B cell (primary cell): ENCODE results near the gene BORCS8. TPM values are rescaled to one million over a fixed set of nuclear protein-coding genes. Genes with fewer than 3 reads are reported as not detected.

Experiments used
- ATAC-seq: fragments of 200-7000 bp; cut with Tn5 transposase; one replicate; pipeline ENCODE4 v1.10.0; 2021; ENCODE audit warnings: low read depth, mild to moderate bottlenecking, moderate number of reproducible peaks, moderate library complexity
- CTCF ChIA-PET: fragments of 350-600 bp; sonication (Branson Sonifier 250); formaldehyde crosslinking; loops from one replicate; lab custom pipeline; 2021; ENCODE audit warnings: antibody characterized with exemption, inconsistent platforms; lab: Charles Lee
- POLR2A ChIA-PET: fragments of 350-600 bp; sonication (Branson Sonifier 250); formaldehyde crosslinking; loops from one replicate; lab custom pipeline; 2021; ENCODE audit warnings: antibody characterized with exemption; lab: Charles Lee
- DNase-seq: peaks from one replicate; pipeline ENCODE4 v3.0.0; 2013
- H2AFZ ChIP-seq: 2 replicates; pipeline ENCODE4 v1.6.1; 2012; ENCODE audit warnings: mild to moderate bottlenecking, low read depth, low read length; ENCODE audit not compliant: insufficient read depth, poor library complexity, severe bottlenecking
- H3K27ac ChIP-seq, 2 donors: 1 replicate in 1 of 2; 2 replicates in 1 of 2; pipeline ENCODE4 v1.5.1; 2012 to 2013; ENCODE audit warnings: low read length in 2 of 2, mild to moderate bottlenecking in 2 of 2, moderate library complexity in 1 of 2
- H3K27me3 ChIP-seq, 4 experiments: fragments of 200-600 bp in 1 of 4; sonication (generic) in 1 of 4; replicated peaks in 1 of 4; 1 replicate in 2 of 4; 2 replicates in 2 of 4; pipeline versions ENCODE4 v1.6.1 to v1.7.0; 2013 to 2016; ENCODE audit warnings: low read length in 3 of 4, mild to moderate bottlenecking in 2 of 4, mixed read lengths in 1 of 4, moderate library complexity in 1 of 4; ENCODE audit not compliant: insufficient read depth in 4 of 4, control insufficient read depth in 3 of 4; ENCODE audit errors: control extremely low read depth in 1 of 4
- H3K36me3 ChIP-seq, 2 experiments: replicated peaks in 1 of 2; 1 replicate in 1 of 2; 2 replicates in 1 of 2; pipeline versions ENCODE4 v1.6.1 to v1.7.1; 2013; ENCODE audit warnings: low read length in 1 of 2; ENCODE audit not compliant: insufficient read depth in 2 of 2, control insufficient read depth in 1 of 2; ENCODE audit errors: control extremely low read depth in 1 of 2, extremely low read depth in 1 of 2
- H3K4me1 ChIP-seq, 2 donors: fragments of 200-600 bp in 1 of 2; sonication (generic) in 1 of 2; 1 replicate in 1 of 2; 2 replicates in 1 of 2; pipeline versions ENCODE4 v1.5.1 to v1.6.1; 2013 to 2017; ENCODE audit warnings: low read length in 2 of 2; ENCODE audit not compliant: control insufficient read depth in 2 of 2, insufficient read depth in 2 of 2
- H3K4me2 ChIP-seq: replicated peaks from 2 replicates; pipeline ENCODE3; 2012; ENCODE audit warnings: mild to moderate bottlenecking, low read depth, low read length; ENCODE audit not compliant: poor library complexity, severe bottlenecking
- H3K4me3 ChIP-seq, 5 experiments: fragments of 200-600 bp in 1 of 5; sonication (generic) in 1 of 5; 1 replicate in 3 of 5; 2 replicates in 2 of 5; pipeline versions ENCODE4 v1.5.1 to v1.7.0; 2011 to 2016; ENCODE audit warnings: low read length in 4 of 5, mild to moderate bottlenecking in 4 of 5, low read depth in 2 of 5, control low read depth in 1 of 5, moderate library complexity in 1 of 5; ENCODE audit not compliant: insufficient read depth in 1 of 5; ENCODE audit errors: control extremely low read depth in 1 of 5, extremely low read depth in 1 of 5
- H3K79me2 ChIP-seq: fragments of 200-600 bp; sonication (generic); one replicate; pipeline ENCODE4 v1.6.0; 2016; ENCODE audit warnings: low read length; ENCODE audit not compliant: control insufficient read depth, insufficient read depth
- H3K9ac ChIP-seq: fragments of 200-600 bp; sonication (generic); 2 replicates; pipeline ENCODE4 v1.6.1; 2017; ENCODE audit warnings: mild to moderate bottlenecking, low read length, moderate library complexity
- H3K9me3 ChIP-seq, 3 donors: one replicate each; pipeline versions ENCODE4 v1.6.1 to v1.7.1; 2013; ENCODE audit warnings: low read length in 2 of 3; ENCODE audit not compliant: control insufficient read depth in 2 of 3, insufficient read depth in 1 of 3; ENCODE audit errors: control extremely low read depth in 1 of 3
- H4K20me1 ChIP-seq: 2 replicates; pipeline ENCODE4 v1.6.0; 2012; ENCODE audit warnings: mild to moderate bottlenecking, low read length; ENCODE audit not compliant: insufficient read depth, control insufficient read depth, poor library complexity, severe bottlenecking
- H3K27ac Mint-ChIP-seq: one replicate; pipeline ENCODE4 v1.8.0; 2021; ENCODE audit warnings: mixed read lengths
- H3K27me3 Mint-ChIP-seq: one replicate; pipeline ENCODE4 v1.8.0; 2021; ENCODE audit warnings: mixed read lengths
- H3K4me1 Mint-ChIP-seq: one replicate; pipeline ENCODE4 v1.8.0; 2021; ENCODE audit warnings: mixed read lengths
- H3K4me3 Mint-ChIP-seq: one replicate; pipeline ENCODE4 v1.8.0; 2021; ENCODE audit warnings: mixed read lengths
- H3K9me3 Mint-ChIP-seq: one replicate; pipeline ENCODE4 v1.8.0; 2022; ENCODE audit warnings: mixed read lengths; ENCODE audit not compliant: insufficient read depth
- EZH2 ChIP-seq: IDR thresholded peaks from 2 replicates; pipeline ENCODE4 v1.6.1; 2012; ENCODE audit warnings: borderline replicate concordance, low read depth, mild to moderate bottlenecking, moderate library complexity, low read length; ENCODE audit not compliant: insufficient read depth, poor library complexity, severe bottlenecking
- WGBS: methylation state at CpG from one replicate; pipeline ENCODE4 v1.1.5; 2013; ENCODE audit warnings: missing lambda C conversion rate; ENCODE audit not compliant: insufficient coverage; 5-methylcytosine and 5-hydroxymethylcytosine counted together
- intact Hi-C: fragments of 100-400 bp; cut with micrococcal nuclease; formaldehyde crosslinking; loops from one replicate; pipeline ENCODE4 v1.10.0; 2022
- polyA plus RNA-seq: library from polyadenylated mRNA; depleted of rRNA; stranded (reverse); fragments of >200 nt; gene quantifications from 2 replicates; pipeline ENCODE4 v1.2.3, GENCODE V29; 2012
- total RNA-seq, 2 donors: library from RNA; stranded (reverse); fragments of 120-200 nt in 1 of 2; gene quantifications; 1 replicate in 1 of 2; 2 replicates in 1 of 2; pipeline versions ENCODE4 v1.2.3 to v1.2.4, GENCODE V29; 2013 to 2022
- TF ChIP-seq, protein P1 (sequence below): fragments of 200-600 bp; IDR thresholded peaks from one replicate; pipeline ENCODE4 v1.8.0; 2022; ENCODE audit warnings: antibody characterized with exemption, mild to moderate bottlenecking

The BORCS8 gene
- total and polyA plus RNA-seq, 2 donors (not counting 1 experiment from before 2014, with no cell fraction given) = 37.6 to 63.1 TPM

DNA sequence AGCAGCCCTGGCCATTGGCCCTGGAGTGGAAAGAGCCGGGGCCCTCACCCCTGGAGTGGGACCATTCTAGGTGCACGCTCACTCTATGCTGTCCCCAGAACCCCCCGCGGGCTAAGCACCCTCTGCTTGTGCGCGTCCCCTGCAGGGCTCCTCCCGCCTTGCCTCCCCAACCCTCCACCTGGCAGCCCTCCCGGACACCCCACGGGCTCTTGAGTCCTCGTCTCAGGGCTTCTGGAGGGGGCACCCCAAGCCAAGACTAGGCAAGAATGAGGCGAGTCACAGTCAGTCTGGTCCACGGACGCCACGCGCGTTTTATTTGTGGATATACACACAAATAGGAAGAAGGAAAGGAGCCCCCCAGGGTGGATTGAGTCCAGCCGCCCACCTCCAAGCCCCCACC lies 46.7 kb downstream of the BORCS8 start:
- Histone ChIP-seq H3K27ac (no peak overlapping the region), H3K79me2 (no peaks in the 10 kb centered on the region), H3K27me3 (no peaks in the 10 kb centered on the region), H3K4me3 (no peak overlapping the region), H3K9me3 (no peaks in the 10 kb centered on the region), H3K4me1 (peaks cover 5 to 10% of the 10 kb centered on the region in 2 donors), H3K36me3 (peaks cover 4 to 15% of the 10 kb centered on the region in 2 experiments), H3K9ac (no peak overlapping the region), H4K20me1 (no peaks in the 10 kb centered on the region), H2AFZ (no peak overlapping the region), H3K4me2 (no peak overlapping the region)
- TF ChIP-seq, protein P1, sequence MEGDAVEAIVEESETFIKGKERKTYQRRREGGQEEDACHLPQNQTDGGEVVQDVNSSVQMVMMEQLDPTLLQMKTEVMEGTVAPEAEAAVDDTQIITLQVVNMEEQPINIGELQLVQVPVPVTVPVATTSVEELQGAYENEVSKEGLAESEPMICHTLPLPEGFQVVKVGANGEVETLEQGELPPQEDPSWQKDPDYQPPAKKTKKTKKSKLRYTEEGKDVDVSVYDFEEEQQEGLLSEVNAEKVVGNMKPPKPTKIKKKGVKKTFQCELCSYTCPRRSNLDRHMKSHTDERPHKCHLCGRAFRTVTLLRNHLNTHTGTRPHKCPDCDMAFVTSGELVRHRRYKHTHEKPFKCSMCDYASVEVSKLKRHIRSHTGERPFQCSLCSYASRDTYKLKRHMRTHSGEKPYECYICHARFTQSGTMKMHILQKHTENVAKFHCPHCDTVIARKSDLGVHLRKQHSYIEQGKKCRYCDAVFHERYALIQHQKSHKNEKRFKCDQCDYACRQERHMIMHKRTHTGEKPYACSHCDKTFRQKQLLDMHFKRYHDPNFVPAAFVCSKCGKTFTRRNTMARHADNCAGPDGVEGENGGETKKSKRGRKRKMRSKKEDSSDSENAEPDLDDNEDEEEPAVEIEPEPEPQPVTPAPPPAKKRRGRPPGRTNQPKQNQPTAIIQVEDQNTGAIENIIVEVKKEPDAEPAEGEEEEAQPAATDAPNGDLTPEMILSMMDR = no peak
- TF ChIP-seq EZH2 = no peak
- Mint-ChIP-seq H3K9me3 (no peaks in the 10 kb centered on the region), H3K4me1 (peaks cover 3% of the 10 kb centered on the region), H3K27me3 (no peaks in the 10 kb centered on the region), H3K4me3 (no peak overlapping the region), H3K27ac (no peak overlapping the region)
- DNase-seq = no peak
- ChIA-PET POLR2A (no interaction called here), CTCF (interaction anchor here (0.6 to 10.8 kb wide), 10 partner anchors 11 to 345 kb away, joined by 3 to 285 read pairs (median 6); partner anchors contain the start of genes MEF2B and SLC25A42)
- intact Hi-C loops = no loop called here
- ATAC-seq = no peak
- 95% methylated on average over 7 of the region's 17 CpGs for WGBS

DNA sequence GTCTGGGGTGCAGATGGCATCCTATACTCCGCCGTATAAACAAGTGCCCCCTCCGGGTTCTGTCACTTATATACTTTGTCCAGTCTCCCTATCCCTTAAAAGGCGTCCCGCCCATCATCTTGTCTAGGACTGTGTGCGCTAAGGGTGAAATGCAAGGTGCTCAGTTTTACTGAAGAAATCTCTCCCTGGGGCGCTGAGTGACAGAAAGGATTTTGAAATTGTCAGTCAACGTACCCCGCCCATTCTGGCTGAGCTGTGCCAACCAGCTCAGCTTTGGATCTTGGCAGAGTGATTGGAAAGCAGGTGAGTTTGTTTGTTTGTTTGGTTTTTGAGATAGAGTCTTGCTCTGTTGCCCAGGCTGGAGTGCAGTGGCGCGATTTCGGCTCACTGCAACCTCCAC lies 49.6 kb downstream of the BORCS8 start:
- ATAC-seq (no peak), DNase-seq (no peak)
- Histone ChIP-seq H3K9ac (no peak overlapping the region), H3K79me2 (peaks cover 10% of the 10 kb centered on the region), H3K4me2 (no peak overlapping the region), H3K27ac (no peak overlapping the region), H2AFZ (no peak overlapping the region), H3K27me3 (no peaks in the 10 kb centered on the region), H4K20me1 (no peaks in the 10 kb centered on the region), H3K9me3 (no peaks in the 10 kb centered on the region), H3K4me3 (no peak overlapping the region), H3K4me1 (peaks cover 18 to 22% of the 10 kb centered on the region in 2 donors), H3K36me3 (peaks cover under 1 to 8% of the 10 kb centered on the region in 2 experiments)
- no peaks in the 10 kb centered on the region for H3K27me3 Mint-ChIP-seq
- ChIA-PET POLR2A (no interaction called here), CTCF (interaction anchor here (2.0 to 10.8 kb wide), 3 partner anchors 31 to 90 kb away, joined by 7 to 285 read pairs (median 82); partner anchors contain the start of gene MEF2B)
- H3K9me3 Mint-ChIP-seq = no peaks in the 10 kb centered on the region
- H3K4me1 Mint-ChIP-seq = peaks cover 26% of the 10 kb centered on the region
- H3K4me3 Mint-ChIP-seq = no peak overlapping the region
- intact Hi-C loops = no loop called here
- 97% methylated on average over 8 of the region's 12 CpGs for WGBS
- TF ChIP-seq EZH2 = no peak
- TF ChIP-seq, protein P1 = no peak
- H3K27ac Mint-ChIP-seq = no peak overlapping the region
